ENCODE data around the gene JAG2. TPM values are rescaled to one million over a fixed set of nuclear protein-coding genes. Genes with fewer than 3 reads are reported as not detected.

The JAG2 gene
- total RNA-seq, 4 donors from 2014 or later: 5.0 to 19.0 (median 13.9) TPM

GRCh38 chr14:105119408-105120025 lies 49.1 kb downstream of the JAG2 start:
- 85% methylated on average over 11 of the region's 12 CpGs for WGBS
- H3K27ac ChIP-seq (replicated peaks in 1 of 4): no peak overlapping the region
- no peak for DNase-seq (ENCODE audit: extremely low spot score)
- no peaks in the 10 kb centered on the region for H3K4me1 ChIP-seq
- H3K36me3 ChIP-seq: no peaks in the 10 kb centered on the region
- no peak for TF ChIP-seq CTCF (IDR thresholded peaks at IDR 0.05)
- TF ChIP-seq POLR2A (IDR thresholded peaks at IDR 0.05; ENCODE audit: low read depth): no peak
- TF ChIP-seq POLR2AphosphoS5 (IDR thresholded peaks at IDR 0.05): no peak
- TF ChIP-seq EP300 (IDR thresholded peaks at IDR 0.05): no peak
- peaks cover 0 to 8% (median 0%) of the 10 kb centered on the region in 4 donors for H3K27me3 ChIP-seq
- peaks cover 0 to 23% (median 17%) of the 10 kb centered on the region in 4 donors for H3K9me3 ChIP-seq
- no peak overlapping the region for H3K4me3 ChIP-seq
- intact Hi-C loops (cut with DNase I): no loop called here

GRCh38 chr14:105118646-105119407 lies 49.7 kb downstream of the JAG2 start:
- Histone ChIP-seq H3K27me3 (peaks cover 0 to 8% (median 0%) of the 10 kb centered on the region in 4 donors), H3K4me3 (no peak overlapping the region), H3K4me1 (no peaks in the 10 kb centered on the region), H3K36me3 (no peaks in the 10 kb centered on the region), H3K9me3 (peaks cover 0 to 23% (median 17%) of the 10 kb centered on the region in 4 donors), H3K27ac (replicated peaks in 1 of 4) (no peak overlapping the region)
- DNase-seq (ENCODE audit: extremely low spot score): no peak
- intact Hi-C loops (cut with DNase I): no loop called here
- TF ChIP-seq POLR2AphosphoS5 (IDR thresholded peaks at IDR 0.05) (no peak), POLR2A (IDR thresholded peaks at IDR 0.05; ENCODE audit: low read depth) (no peak), EP300 (IDR thresholded peaks at IDR 0.05) (no peak), CTCF (IDR thresholded peaks at IDR 0.05) (no peak)
- WGBS: 72% methylated on average over 11 of the region's 11 CpGs

- 86% methylated on average over 6 of the region's 7 CpGs for WGBS
- intact Hi-C loops (cut with DNase I): no loop called here
- TF ChIP-seq POLR2AphosphoS5 (IDR thresholded peaks at IDR 0.05) (no peak), POLR2A (IDR thresholded peaks at IDR 0.05; ENCODE audit: low read depth) (no peak), CTCF (IDR thresholded peaks at IDR 0.05) (no peak), EP300 (IDR thresholded peaks at IDR 0.05) (no peak)
- H3K9me3 ChIP-seq: peaks cover 0 to 23% (median 16%) of the 10 kb centered on the region in 4 donors
- no peaks in the 10 kb centered on the region for H3K4me1 ChIP-seq
- DNase-seq (ENCODE audit: extremely low spot score): no peak
- peaks cover 0 to 8% (median 0%) of the 10 kb centered on the region in 4 donors for H3K27me3 ChIP-seq
- H3K36me3 ChIP-seq: no peaks in the 10 kb centered on the region
- H3K4me3 ChIP-seq: no peak overlapping the region
- H3K27ac ChIP-seq (replicated peaks in 1 of 4): no peak overlapping the region
Observed at GRCh38 chr14:105117710-105118385, 50.7 kb downstream of the JAG2 start.

GRCh38 chr14:105117257-105117646 lies 51.3 kb downstream of the JAG2 start:
- no peak overlapping the region for H3K27ac ChIP-seq (replicated peaks in 1 of 4)
- no peaks in the 10 kb centered on the region for H3K36me3 ChIP-seq
- DNase-seq (ENCODE audit: extremely low spot score): no peak
- 100% methylated on average over 1 of the region's 2 CpGs for WGBS
- H3K27me3 ChIP-seq: peaks cover 0 to 8% (median 0%) of the 10 kb centered on the region in 4 donors
- no peak for TF ChIP-seq CTCF (IDR thresholded peaks at IDR 0.05)
- TF ChIP-seq EP300 (IDR thresholded peaks at IDR 0.05): no peak
- TF ChIP-seq POLR2AphosphoS5 (IDR thresholded peaks at IDR 0.05): no peak
- no peak for TF ChIP-seq POLR2A (IDR thresholded peaks at IDR 0.05; ENCODE audit: low read depth)
- intact Hi-C loops (cut with DNase I): no loop called here
- H3K9me3 ChIP-seq: peaks cover 0 to 18% (median 13%) of the 10 kb centered on the region in 4 donors
- H3K4me1 ChIP-seq: no peaks in the 10 kb centered on the region
- no peak overlapping the region for H3K4me3 ChIP-seq
